Astrocyte of the spinal cord (primary cell): ENCODE data around the gene NPIPA5.
A peak's percentile ranks its signal among the peaks of the same experiment; 100 is the strongest.
"Not testable (repeated sequence)": the region's sequence is repeated elsewhere in the genome, so short reads cannot be mapped to it uniquely, and the experiment has no call there.

ENCODE experiments used
- DNase-seq: peaks from one replicate; pipeline ENCODE4 v3.0.0; 2011; ENCODE audit warnings: low read depth, low spot score
- H3K4me3 ChIP-seq: 2 replicates; pipeline ENCODE4 v1.5.1; 2011; ENCODE audit warnings: low read depth, mild to moderate bottlenecking, low read length, moderate library complexity
- in situ Hi-C: cut with HindIII; loops from 2 replicates; pipeline ENCODE4 v1.10.0; 2017; ENCODE audit warnings: low sequenced_read_pairs
- TF ChIP-seq, protein P1 (sequence below): IDR thresholded peaks from 2 replicates; pipeline ENCODE4 v1.5.1; 2012; ENCODE audit warnings: low read depth, mild to moderate bottlenecking, low read length, inconsistent platforms

The NPIPA5 gene

DNA sequence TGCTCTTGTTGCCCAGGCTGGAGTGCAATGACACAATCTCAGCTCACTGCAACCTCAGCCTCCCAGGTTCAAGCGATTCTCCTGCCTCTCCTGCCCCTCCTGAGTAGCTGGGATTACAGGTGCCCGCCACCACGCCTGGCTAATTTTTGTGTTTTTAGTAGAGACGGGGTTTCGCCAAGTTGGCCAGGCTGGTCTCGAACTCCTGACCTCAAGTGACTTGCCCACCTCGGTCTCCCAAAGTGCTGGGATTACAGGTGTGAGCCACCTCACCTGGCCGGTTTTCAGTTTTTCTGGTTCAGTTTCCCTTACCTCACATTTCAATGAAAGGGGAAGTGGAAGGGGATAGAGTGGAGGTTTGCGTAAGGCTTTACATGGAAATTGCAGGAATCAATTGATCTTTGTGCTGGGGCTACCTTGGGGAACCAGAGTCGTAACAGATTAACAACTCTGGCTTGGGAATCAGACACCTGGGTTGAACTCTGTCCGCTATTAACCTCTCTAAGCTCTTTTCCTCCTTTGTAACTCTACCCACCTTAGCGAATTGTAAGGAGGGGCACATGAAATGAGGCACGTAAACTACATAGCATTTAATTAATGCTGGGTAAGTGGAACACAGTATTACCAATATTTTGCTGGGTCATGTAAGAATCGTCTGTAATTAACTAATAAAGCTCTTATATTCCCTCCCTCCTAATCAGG lies 20.7 kb upstream of the NPIPA5 start:
- DNase-seq, result no peak
- no peak overlapping the region for H3K4me3 ChIP-seq
- in situ Hi-C loops, result no loop called here
- TF ChIP-seq, protein P1, sequence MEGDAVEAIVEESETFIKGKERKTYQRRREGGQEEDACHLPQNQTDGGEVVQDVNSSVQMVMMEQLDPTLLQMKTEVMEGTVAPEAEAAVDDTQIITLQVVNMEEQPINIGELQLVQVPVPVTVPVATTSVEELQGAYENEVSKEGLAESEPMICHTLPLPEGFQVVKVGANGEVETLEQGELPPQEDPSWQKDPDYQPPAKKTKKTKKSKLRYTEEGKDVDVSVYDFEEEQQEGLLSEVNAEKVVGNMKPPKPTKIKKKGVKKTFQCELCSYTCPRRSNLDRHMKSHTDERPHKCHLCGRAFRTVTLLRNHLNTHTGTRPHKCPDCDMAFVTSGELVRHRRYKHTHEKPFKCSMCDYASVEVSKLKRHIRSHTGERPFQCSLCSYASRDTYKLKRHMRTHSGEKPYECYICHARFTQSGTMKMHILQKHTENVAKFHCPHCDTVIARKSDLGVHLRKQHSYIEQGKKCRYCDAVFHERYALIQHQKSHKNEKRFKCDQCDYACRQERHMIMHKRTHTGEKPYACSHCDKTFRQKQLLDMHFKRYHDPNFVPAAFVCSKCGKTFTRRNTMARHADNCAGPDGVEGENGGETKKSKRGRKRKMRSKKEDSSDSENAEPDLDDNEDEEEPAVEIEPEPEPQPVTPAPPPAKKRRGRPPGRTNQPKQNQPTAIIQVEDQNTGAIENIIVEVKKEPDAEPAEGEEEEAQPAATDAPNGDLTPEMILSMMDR, result no peak

GRCh38 chr16:15396948-15397594 lies 19.0 kb upstream of the NPIPA5 start:
- in situ Hi-C loops, result no loop called here
- DNase-seq, result no peak
- H3K4me3 ChIP-seq, result no peak overlapping the region
- TF ChIP-seq, protein P1, result no peak

DNA sequence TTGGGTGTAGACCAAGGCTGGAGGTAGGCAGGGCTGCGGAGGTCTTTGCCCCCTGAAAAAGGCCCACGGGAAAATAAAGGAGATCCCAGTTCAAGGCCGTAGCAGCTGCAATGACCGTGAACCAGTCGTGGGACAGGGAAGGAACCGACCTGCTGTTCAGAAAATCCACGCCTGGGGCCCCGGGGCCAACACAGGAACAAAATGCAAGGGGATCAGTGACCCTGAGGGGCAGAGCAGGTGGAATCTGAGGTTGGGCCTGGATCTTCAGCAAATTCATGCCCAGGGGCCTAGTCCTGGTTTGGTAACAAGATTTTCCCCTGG lies 18.4 kb upstream of the NPIPA5 start:
- DNase-seq, in situ Hi-C loops, H3K4me3 ChIP-seq: not testable (repeated sequence)

DNA sequence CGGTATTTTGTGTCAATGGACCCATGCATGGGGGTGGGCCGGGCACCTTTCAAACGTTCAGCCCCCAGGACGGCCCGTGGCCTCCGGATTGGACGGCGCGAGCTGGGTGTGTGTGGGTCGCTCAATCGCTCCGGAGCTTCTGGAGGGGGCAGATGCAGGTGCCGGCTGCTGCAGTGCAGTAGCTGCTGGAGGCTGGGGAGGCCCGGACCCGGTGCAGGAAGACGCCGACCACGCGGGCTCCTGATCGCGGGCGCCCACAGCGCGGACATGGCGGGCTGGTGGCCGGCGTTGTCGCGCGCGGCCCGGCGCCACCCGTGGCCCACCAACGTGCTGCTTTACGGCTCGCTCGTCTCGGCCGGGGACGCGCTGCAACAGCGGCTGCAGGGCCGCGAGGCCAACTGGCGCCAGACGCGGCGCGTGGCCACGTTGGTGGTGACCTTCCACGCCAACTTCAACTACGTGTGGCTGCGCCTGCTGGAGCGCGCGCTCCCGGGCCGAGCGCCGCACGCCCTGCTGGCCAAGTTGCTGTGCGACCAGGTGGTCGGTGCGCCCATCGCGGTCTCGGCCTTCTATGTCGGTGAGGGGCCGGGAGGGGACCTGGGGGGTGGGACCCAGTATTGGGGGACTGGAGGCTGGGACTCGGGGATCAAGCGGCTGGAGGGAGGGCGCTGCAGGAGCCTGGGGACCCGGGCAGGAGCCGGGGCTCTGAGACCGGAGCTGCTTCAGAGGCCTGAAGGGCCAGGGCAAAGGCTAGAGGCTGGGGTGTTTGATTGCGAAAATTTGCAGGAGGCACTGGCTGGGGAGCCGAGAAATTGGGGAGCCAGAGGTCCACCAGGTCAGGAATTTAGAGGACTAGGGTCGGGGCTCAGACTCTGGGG lies 17.8 kb upstream of the NPIPA5 start, which contains the start of gene MPV17L:
Gene MPV17L, plus strand, starts transcription at position 124 of the 878 bp plus-strand sequence. Its CDS starts 144 bp downstream, at position 268.
- DNase-seq, in situ Hi-C loops: not testable (repeated sequence)
- peak within 1 kb of the TSS; percentile 33 for H3K4me3 ChIP-seq

GRCh38 chr16:15393025-15393424 lies 14.9 kb upstream of the NPIPA5 start:
- DNase-seq, H3K4me3 ChIP-seq, in situ Hi-C loops: not testable (repeated sequence)

GRCh38 chr16:15389916-15390315 lies 11.8 kb upstream of the NPIPA5 start:
- H3K4me3 ChIP-seq, DNase-seq, in situ Hi-C loops: not testable (repeated sequence)

GRCh38 chr16:15388060-15388459 lies 10.0 kb upstream of the NPIPA5 start:
- DNase-seq, in situ Hi-C loops, H3K4me3 ChIP-seq: not testable (repeated sequence)

- H3K4me3 ChIP-seq, in situ Hi-C loops: not testable (repeated sequence)
- peak; percentile 17 for DNase-seq
These were observed 4.7 kb upstream of the NPIPA5 start for GRCh38 chr16:15382810-15383209.

- H3K4me3 ChIP-seq, DNase-seq, in situ Hi-C loops: not testable (repeated sequence)
These were observed 20.6 kb downstream of the NPIPA5 start for GRCh38 chr16:15357495-15357894.

DNA sequence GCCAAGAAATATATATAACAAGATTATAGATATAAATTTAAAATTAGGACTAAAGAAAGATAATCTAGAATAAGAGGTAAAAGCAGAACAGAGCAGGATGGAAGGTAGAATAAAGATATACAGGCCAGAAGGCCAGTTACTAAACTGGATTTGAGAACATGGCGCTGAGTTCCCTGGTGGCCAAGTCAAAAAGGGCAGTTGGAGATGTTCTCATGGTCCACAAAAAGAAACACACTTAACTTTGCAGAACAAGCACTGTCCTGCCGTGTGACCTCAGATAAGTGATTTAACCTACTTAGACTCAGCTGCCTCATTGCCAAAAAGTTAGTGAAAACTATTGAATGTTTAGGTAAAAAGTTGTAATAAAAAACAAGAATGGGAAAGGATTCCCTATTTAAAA lies 23.2 kb downstream of the NPIPA5 start:
- in situ Hi-C loops, H3K4me3 ChIP-seq, DNase-seq: not testable (repeated sequence)

DNA sequence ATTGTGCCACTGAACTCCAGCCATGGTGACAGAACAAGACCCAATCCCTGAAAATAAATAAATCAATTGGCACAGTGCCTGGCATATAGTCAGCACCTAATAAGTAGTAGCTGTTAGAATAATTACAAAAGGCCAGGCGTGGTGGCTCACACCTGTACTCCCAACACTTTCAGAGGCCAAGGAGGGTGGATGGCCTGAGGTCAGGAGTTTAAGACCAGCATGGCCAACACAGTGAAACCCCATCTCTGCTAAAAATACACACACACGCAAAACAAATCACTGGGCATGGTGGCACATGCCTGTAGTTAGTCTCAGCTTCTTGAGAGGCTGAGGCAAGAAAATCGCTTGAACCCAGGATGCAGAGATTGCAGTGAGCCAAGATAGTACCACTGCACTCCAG lies 25.2 kb downstream of the NPIPA5 start:
- in situ Hi-C loops, DNase-seq: not testable (repeated sequence)

DNA sequence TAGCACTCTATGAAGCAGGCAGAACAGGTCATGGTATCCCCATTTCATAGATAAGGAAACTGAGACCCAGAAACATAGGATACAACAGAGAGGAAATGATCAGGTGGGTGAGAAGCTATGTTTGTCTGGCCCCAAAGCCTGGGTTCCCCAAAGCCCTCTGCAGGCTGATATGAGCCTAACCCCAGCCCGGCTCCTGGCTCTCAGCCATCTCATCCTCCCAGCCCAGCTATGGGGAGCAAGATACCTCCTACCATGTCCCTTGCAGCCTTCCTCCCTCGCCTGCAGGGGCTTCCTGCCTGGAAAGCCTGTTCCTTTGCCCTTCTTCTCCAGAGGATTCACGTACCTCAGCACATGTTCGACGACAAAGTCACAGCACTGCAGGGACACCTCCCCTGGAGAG lies 26.3 kb downstream of the NPIPA5 start:
- DNase-seq, H3K4me3 ChIP-seq, in situ Hi-C loops: not testable (repeated sequence)

More for the DNA sequence above, 25.2 kb downstream of the NPIPA5 start:
- not testable (repeated sequence) for H3K4me3 ChIP-seq

DNA sequence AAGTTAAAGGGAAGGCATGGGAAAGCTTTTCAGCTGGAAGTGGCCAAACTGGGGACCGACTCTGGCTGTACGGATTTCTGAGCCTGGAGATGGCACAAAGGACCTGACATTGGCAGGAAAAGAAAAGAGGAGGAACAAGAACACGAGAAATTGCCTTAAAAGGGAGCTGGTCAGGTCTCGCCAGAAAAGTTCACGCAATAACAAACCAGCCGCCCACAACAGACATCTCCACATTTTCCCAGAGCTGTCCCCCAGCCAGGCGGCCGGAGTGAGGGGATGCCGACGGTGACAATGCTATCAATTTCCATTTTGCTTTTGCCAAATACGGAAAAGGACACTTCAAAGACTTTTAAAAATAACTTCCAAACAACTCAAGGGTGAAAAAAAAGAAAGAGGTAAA lies 26.8 kb downstream of the NPIPA5 start:
- DNase-seq, in situ Hi-C loops, H3K4me3 ChIP-seq: not testable (repeated sequence)

GRCh38 chr16:15348721-15349120 lies 29.4 kb downstream of the NPIPA5 start:
- DNase-seq, in situ Hi-C loops, H3K4me3 ChIP-seq: not testable (repeated sequence)

DNA sequence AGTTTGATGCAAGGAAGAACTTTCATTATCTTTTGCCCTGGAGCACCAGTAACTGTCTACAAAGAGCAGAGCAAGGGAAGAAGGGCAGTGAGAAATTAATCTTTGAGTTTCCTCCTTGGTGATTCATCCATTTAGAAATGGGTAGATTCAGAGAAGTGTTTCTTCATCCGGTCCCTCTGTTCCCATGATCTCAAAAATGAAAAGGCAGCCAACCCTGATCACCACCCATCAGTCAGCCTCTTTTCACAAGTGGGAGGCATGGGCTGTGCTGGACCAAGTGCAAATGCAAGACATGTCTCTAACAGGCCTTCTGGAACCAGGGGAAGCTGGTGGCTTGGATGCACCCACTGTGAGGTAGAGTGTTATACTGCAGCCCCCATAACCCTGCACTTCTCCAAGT lies 35.8 kb downstream of the NPIPA5 start:
- in situ Hi-C loops, DNase-seq, H3K4me3 ChIP-seq: not testable (repeated sequence)
